IMR-90 (cell line): Measurements from ENCODE around the gene NSUN7.
A peak's percentile ranks its signal among the peaks of the same experiment; 100 is the strongest.

Source experiments
- CHD1 ChIP-seq: IDR thresholded peaks from 2 replicates; pipeline ENCODE4 v1.6.1; 2012; ENCODE audit warnings: low read depth, low read length, improper control_type of control experiment
- POLR2A ChIP-seq: IDR thresholded peaks from 2 replicates; pipeline ENCODE4 v1.6.1; 2012; ENCODE audit warnings: mild to moderate bottlenecking, low read depth, low read length
- RAD21 ChIP-seq: IDR thresholded peaks from 2 replicates; pipeline ENCODE4 v1.6.1; 2012; ENCODE audit warnings: low read length, improper control_type of control experiment
- RFX5 ChIP-seq: IDR thresholded peaks from 2 replicates; pipeline ENCODE4 v1.8.0; 2012; ENCODE audit warnings: low read depth, mild to moderate bottlenecking, low read length, moderate library complexity
- TF ChIP-seq, protein P1 (sequence below): conservative IDR thresholded peaks from 2 replicates; pipeline ENCODE4 v1.5.1; 2012; ENCODE audit warnings: mild to moderate bottlenecking, low read depth, low read length, improper control_type of control experiment
- TF ChIP-seq, protein P2 (sequence below): fragments of 150-350 bp; IDR thresholded peaks from 2 replicates; pipeline ENCODE4 v1.6.1; 2017; ENCODE audit warnings: mild to moderate bottlenecking, antibody characterized with exemption, low read length, low read depth

- TF ChIP-seq, protein P1, sequence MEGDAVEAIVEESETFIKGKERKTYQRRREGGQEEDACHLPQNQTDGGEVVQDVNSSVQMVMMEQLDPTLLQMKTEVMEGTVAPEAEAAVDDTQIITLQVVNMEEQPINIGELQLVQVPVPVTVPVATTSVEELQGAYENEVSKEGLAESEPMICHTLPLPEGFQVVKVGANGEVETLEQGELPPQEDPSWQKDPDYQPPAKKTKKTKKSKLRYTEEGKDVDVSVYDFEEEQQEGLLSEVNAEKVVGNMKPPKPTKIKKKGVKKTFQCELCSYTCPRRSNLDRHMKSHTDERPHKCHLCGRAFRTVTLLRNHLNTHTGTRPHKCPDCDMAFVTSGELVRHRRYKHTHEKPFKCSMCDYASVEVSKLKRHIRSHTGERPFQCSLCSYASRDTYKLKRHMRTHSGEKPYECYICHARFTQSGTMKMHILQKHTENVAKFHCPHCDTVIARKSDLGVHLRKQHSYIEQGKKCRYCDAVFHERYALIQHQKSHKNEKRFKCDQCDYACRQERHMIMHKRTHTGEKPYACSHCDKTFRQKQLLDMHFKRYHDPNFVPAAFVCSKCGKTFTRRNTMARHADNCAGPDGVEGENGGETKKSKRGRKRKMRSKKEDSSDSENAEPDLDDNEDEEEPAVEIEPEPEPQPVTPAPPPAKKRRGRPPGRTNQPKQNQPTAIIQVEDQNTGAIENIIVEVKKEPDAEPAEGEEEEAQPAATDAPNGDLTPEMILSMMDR, result 0 out of 2 replicates have a peak, but pooled peaks have one; percentile 1
- TF ChIP-seq, protein P2, sequence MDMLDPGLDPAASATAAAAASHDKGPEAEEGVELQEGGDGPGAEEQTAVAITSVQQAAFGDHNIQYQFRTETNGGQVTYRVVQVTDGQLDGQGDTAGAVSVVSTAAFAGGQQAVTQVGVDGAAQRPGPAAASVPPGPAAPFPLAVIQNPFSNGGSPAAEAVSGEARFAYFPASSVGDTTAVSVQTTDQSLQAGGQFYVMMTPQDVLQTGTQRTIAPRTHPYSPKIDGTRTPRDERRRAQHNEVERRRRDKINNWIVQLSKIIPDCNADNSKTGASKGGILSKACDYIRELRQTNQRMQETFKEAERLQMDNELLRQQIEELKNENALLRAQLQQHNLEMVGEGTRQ, result no peak
- TF ChIP-seq RFX5 (no peak), POLR2A (no peak), CHD1 (no peak), RAD21 (no peak)
Observed at GRCh38 chr4:40838742-40839141, 89.0 kb downstream of the NSUN7 start.
